ENCODE data around the gene ATP6V1B1. TPM values are rescaled to one million over a fixed set of nuclear protein-coding genes. Genes with fewer than 3 reads are reported as not detected.

ATP6V1B1 gene
- total and polyA plus RNA-seq, 10 of the 15 experiments (the other 5 are each of a cell fraction or from before 2014, with no cell fraction given), result not detected

GRCh38 chr2:70946832-70947442 is 11.2 kb downstream of the ATP6V1B1 start:
- Histone ChIP-seq H3K27me3 (replicated peaks in 1 of 2; ENCODE audit: control insufficient read depth in 2 of 2, insufficient read depth in 2 of 2, low read length in 1 of 2) (no peaks in the 10 kb centered on the region), H3K4me1 (ENCODE audit: control insufficient read depth, insufficient read depth, low read length) (no peaks in the 10 kb centered on the region; the same call in 1 of the 2 replicates), H4K20me1 (ENCODE audit: control insufficient read depth, insufficient read depth) (no peaks in the 10 kb centered on the region), H3K4me2 (ENCODE audit: control insufficient read depth, insufficient read depth) (no peak overlapping the region), H3K27ac (ENCODE audit: control insufficient read depth, insufficient read depth) (no peak overlapping the region), H3K36me3 (ENCODE audit: control insufficient read depth in 2 of 2, insufficient read depth in 2 of 2, low read length in 1 of 2) (no peaks in the 10 kb centered on the region), H3K79me2 (ENCODE audit: control insufficient read depth, insufficient read depth, low read length) (no peaks in the 10 kb centered on the region), H2AFZ (ENCODE audit: control insufficient read depth, low read depth, low read length) (no peak overlapping the region), H3K4me3 (no peak overlapping the region), H3K9ac (ENCODE audit: control insufficient read depth, insufficient read depth, low read length) (no peak overlapping the region), H3K9me3 (replicated peaks; ENCODE audit: control insufficient read depth, insufficient read depth, low read length) (no peaks in the 10 kb centered on the region)
- FAIRE-seq, result peak; percentile 44
- intact Hi-C loops (cut with micrococcal nuclease; ENCODE audit: unreplicated experiment), result loop anchor here (1.0 to 10.0 kb wide), 3 partner anchors 76 to 642 kb away; partner anchors contain the start of gene FAM136A
- TF ChIP-seq SUZ12 (IDR thresholded peaks at IDR 0.05; ENCODE audit: unreplicated experiment), result no peak
- TF ChIP-seq CBX5 (IDR thresholded peaks at IDR 0.05; ENCODE audit: low read depth), result no peak
- TF ChIP-seq RAD21 (IDR thresholded peaks at IDR 0.05; ENCODE audit: insufficient read depth, low read depth, low read length), result peak; percentile 57
- TF ChIP-seq SMC3 (IDR thresholded peaks at IDR 0.05; ENCODE audit: borderline replicate concordance, low read length), result peak; percentile 55
- TF ChIP-seq MEF2A (IDR thresholded peaks at IDR 0.05; ENCODE audit: insufficient read depth, low read depth, low read length), result no peak
- TF ChIP-seq MXI1 (IDR thresholded peaks at IDR 0.05; ENCODE audit: low read depth, low read length), result no peak
- no peak for TF ChIP-seq ZBED1 (IDR thresholded peaks at IDR 0.05; ENCODE audit: borderline replicate concordance)
- TF ChIP-seq MTA3 (IDR thresholded peaks at IDR 0.05; ENCODE audit: borderline replicate concordance, low read length), result no peak
- no peak for TF ChIP-seq NR2C1 (IDR thresholded peaks at IDR 0.05)
- no peak for TF ChIP-seq CHD1 (IDR thresholded peaks at IDR 0.05; ENCODE audit: low read depth, low read length)
- no peak for TF ChIP-seq SREBF1 (IDR thresholded peaks at IDR 0.05; ENCODE audit: low read length)
- no peak for TF ChIP-seq POLR2AphosphoS5 (IDR thresholded peaks at IDR 0.05; ENCODE audit: low read length)
- TF ChIP-seq CTCF (IDR thresholded peaks at IDR 0.05 in 2 of 3, conservative IDR thresholded peaks at IDR 0.05 in 1 of 3; ENCODE audit: control insufficient read depth in 2 of 3, extremely low read depth in 1 of 3, insufficient read depth in 1 of 3, low read depth in 3 of 3, low read length in 3 of 3), result peak; percentile 73 to 86 (median 80)
- TF ChIP-seq TCF3 (IDR thresholded peaks at IDR 0.05; ENCODE audit: borderline replicate concordance, insufficient read depth, low read depth, low read length), result no peak
- TF ChIP-seq IRF4 (IDR thresholded peaks at IDR 0.05; ENCODE audit: low read depth, low read length), result no peak
- TF ChIP-seq FOXK2 (IDR thresholded peaks at IDR 0.05), result no peak
- TF ChIP-seq ATF7 (IDR thresholded peaks at IDR 0.05; ENCODE audit: low read depth), result no peak
- no peak for TF ChIP-seq E2F4 (IDR thresholded peaks at IDR 0.05; ENCODE audit: low read depth, low read length)
- TF ChIP-seq FOXM1 (IDR thresholded peaks at IDR 0.05; ENCODE audit: low read depth, low read length), result no peak
- POLR2A ChIA-PET, result no interaction called here
- SMC1A ChIA-PET (ENCODE audit: uncharacterized antibody, unreplicated experiment), result interaction anchor here (1.0 to 1.5 kb wide), 6 partner anchors 31 to 643 kb away, joined by 3 to 6 read pairs (median 4); no protein-coding TSS in a partner anchor
- 21% methylated on average over 8 of the region's 8 CpGs for WGBS (ENCODE audit: insufficient coverage, insufficient replicate concordance, low lambda C conversion rate, missing lambda C conversion rate)
- RAD21 ChIA-PET (ENCODE audit: unreplicated experiment), result no interaction called here
- DNase-seq (ENCODE audit: low read depth, low spot score), result no peak
- CTCF ChIA-PET, result interaction anchor here (0.7 to 5.3 kb wide), 12 partner anchors 12 to 643 kb away, joined by 3 to 94 read pairs (median 8); partner anchors contain the start of gene ATP6V1B1
- no TSS peak for BruUV-seq (replicated peaks)
- ATAC-seq, result peak; percentile 56
- in situ Hi-C loops (cut with MboI), result loop anchor here (5.0 to 10.0 kb wide), 2 partner anchors 80 to 642 kb away; partner anchors contain the start of gene FAM136A

Data from GM12878 (cell line).